GM21737 (cell line): ENCODE data around the gene CABP4.
A peak's percentile ranks its signal among the peaks of the same experiment; 100 is the strongest.

Source experiments
- ATAC-seq: cut with Tn5 transposase; IDR thresholded peaks from one replicate; pipeline ENCODE4 v1.9.1; 2021; ENCODE audit warnings: mild to moderate bottlenecking, moderate library complexity; ENCODE audit not compliant: unreplicated experiment

Gene CABP4

DNA sequence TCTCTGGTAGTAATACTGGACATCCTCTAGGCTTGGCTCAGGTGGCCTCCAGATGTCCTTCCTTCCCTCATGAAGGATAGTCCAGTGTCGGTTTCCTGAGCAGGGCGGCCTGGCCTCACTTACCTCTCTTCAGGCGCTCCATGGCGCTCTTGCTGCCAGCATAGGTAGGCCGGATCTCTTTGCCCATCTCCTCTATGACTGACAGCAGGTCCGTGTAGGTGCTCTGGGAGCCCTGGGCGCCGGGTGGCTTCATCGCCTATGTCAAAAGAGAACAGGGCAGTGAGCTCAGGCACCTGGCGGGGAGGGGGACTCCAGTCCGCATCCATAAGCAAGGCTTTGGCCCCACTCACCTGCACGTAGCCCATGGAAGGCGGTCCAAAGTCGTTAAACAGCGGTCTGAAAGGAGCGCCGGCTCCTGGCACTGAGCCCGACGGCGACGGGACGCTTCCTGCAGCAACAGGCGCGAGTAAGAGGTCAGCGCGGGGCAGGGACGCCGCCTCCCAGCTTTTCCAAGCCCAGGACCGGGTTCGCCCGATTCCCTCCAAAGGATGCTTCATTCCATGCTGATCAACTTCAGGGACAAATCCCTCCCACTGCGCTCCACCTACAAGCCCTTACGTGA, 52.2 kb downstream of the CABP4 start:
- no peak for ATAC-seq

DNA sequence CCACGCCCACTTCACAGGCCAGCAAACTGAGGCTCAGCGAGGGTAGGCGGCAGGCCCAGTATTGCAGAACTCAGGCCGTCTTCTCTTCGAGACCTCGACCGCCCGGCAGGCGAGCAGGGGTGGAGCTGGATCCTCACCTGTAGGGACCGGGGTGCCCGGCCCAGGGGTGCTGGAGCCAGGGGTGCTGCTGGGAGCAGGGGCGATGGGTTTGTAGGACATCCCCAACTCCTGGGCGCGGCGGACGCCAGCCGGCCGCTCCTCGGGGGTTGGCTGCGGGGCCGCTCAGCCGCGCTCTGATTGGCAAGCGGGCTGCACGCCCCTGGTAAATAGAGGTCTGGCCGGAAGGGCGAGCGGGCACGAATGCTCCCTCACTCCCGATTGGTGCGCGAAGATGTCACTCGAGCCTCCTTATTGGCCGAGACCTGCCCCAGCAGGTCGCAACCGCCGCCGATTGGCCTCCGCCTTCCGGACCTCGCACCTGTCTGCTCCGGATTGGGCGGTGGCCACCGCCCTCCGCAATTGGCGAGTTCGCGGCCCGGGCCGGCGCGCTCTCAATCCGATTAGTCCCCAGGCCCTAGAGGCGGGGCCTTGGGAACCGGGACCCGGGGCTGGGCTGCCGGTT, 52.8 kb downstream of the CABP4 start, which contains the start of gene CDK2AP2:
TSS of gene CDK2AP2 (minus strand) at position 299 of the 622 bp plus-strand sequence. CDS start at position 219, 80 bp downstream.
- ATAC-seq: peak; percentile 63

GRCh38 chr11:67508486-67509121, 53.5 kb downstream of the CABP4 start:
- peak; percentile 35 for ATAC-seq

- no peak for ATAC-seq
Observed at GRCh38 chr11:67510023-67510345, 54.8 kb downstream of the CABP4 start.
